Measurements from ENCODE around the gene SDR42E2. TPM values are rescaled to one million over a fixed set of nuclear protein-coding genes. Genes with fewer than 3 reads are reported as not detected.

SDR42E2 gene
- total RNA-seq, 4 donors from 2014 or later: not detected

DNA sequence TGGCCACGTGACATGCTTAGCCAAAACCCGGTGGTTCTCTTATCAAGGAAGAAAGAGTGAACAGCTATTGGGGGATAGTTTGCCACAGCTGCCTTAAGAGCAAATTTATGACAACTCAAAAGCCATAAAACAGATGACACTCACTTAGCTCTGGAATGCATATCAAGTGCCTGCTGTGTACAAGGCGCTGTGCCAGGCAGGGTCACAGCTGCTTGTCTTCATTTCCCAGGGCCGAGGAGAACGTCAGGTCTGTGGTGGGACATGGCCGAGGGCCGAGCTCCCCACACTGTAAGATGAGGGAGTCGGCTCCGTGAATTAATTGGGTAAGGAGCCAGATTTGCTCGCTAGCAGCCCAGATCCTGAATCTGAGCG lies 57.7 kb downstream of the SDR42E2 start:
- H3K4me3 ChIP-seq: no peak overlapping the region
- peak overlapping the region; percentile 28 to 49 (median 32) for H3K27ac ChIP-seq (replicated peaks in 1 of 4)
- intact Hi-C loops (cut with DNase I): no loop called here
- no peaks in the 10 kb centered on the region for H3K27me3 ChIP-seq
- H3K36me3 ChIP-seq: peaks cover 0 to 14% (median 3%) of the 10 kb centered on the region in 4 donors
- peaks cover 23 to 32% (median 26%) of the 10 kb centered on the region in 4 donors for H3K4me1 ChIP-seq
- WGBS: 69% methylated on average over 10 of the region's 11 CpGs
- TF ChIP-seq POLR2A (IDR thresholded peaks at IDR 0.05; ENCODE audit: low read depth): no peak
- no peak for TF ChIP-seq POLR2AphosphoS5 (IDR thresholded peaks at IDR 0.05)
- TF ChIP-seq CTCF (IDR thresholded peaks at IDR 0.05): no peak
- TF ChIP-seq EP300 (IDR thresholded peaks at IDR 0.05): no peak
- no peaks in the 10 kb centered on the region for H3K9me3 ChIP-seq
- no peak for DNase-seq (ENCODE audit: extremely low spot score)

GRCh38 chr16:22220714-22221113 lies 58.4 kb downstream of the SDR42E2 start:
- Histone ChIP-seq H3K9me3 (no peaks in the 10 kb centered on the region), H3K36me3 (peaks cover 0 to 11% (median 4%) of the 10 kb centered on the region in 4 donors), H3K4me1 (peaks cover 27 to 37% (median 30%) of the 10 kb centered on the region in 4 donors), H3K4me3 (no peak overlapping the region), H3K27ac (replicated peaks in 1 of 4) (peak overlapping the region; percentile 28 to 49 (median 32)), H3K27me3 (no peaks in the 10 kb centered on the region)
- whole genome bisulfite sequencing: 56% methylated on average over 5 of the region's 9 CpGs
- TF ChIP-seq EP300 (IDR thresholded peaks at IDR 0.05) (no peak), POLR2AphosphoS5 (IDR thresholded peaks at IDR 0.05) (no peak), POLR2A (IDR thresholded peaks at IDR 0.05; ENCODE audit: low read depth) (no peak), CTCF (IDR thresholded peaks at IDR 0.05) (no peak)
- intact Hi-C loops (cut with DNase I): no loop called here
- DNase-seq (ENCODE audit: extremely low spot score): no peak

GRCh38 chr16:22222006-22222405 lies 59.7 kb downstream of the SDR42E2 start:
- intact Hi-C loops (cut with DNase I): no loop called here
- peaks cover 21 to 37% (median 31%) of the 10 kb centered on the region in 4 donors for H3K4me1 ChIP-seq

DNA sequence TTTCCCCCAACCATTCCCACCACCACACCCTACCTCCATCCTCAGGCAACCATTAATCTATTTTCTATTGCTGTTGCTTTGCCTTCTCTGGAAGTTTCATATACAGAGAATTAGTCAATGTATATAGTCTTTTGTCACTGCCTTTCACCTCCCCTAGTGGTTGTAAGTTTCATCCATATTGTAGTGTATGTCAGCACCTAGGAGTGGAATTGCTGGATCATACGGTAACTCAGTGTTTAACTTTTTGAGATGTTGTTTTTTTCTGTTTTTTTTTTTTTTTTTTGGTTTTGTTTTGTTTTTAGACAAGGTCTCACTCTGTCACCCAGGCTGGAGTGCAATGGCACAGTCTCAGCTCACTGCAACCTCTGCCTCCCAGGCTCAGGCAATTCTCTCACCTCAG lies 60.7 kb downstream of the SDR42E2 start:
- WGBS: 94% methylated on average over 1 of the region's 1 CpG
- intact Hi-C loops (cut with DNase I): no loop called here
- no peak for TF ChIP-seq POLR2AphosphoS5 (IDR thresholded peaks at IDR 0.05)
- no peak for TF ChIP-seq EP300 (IDR thresholded peaks at IDR 0.05)
- TF ChIP-seq POLR2A (IDR thresholded peaks at IDR 0.05; ENCODE audit: low read depth): no peak
- TF ChIP-seq CTCF (IDR thresholded peaks at IDR 0.05): no peak
- H3K9me3 ChIP-seq: no peaks in the 10 kb centered on the region
- DNase-seq (ENCODE audit: extremely low spot score): no peak
- peaks cover 20 to 33% (median 29%) of the 10 kb centered on the region in 4 donors for H3K4me1 ChIP-seq
- no peak overlapping the region for H3K27ac ChIP-seq (replicated peaks in 1 of 4)
- peaks cover 5 to 25% (median 16%) of the 10 kb centered on the region in 4 donors for H3K36me3 ChIP-seq
- H3K27me3 ChIP-seq: no peaks in the 10 kb centered on the region
- H3K4me3 ChIP-seq: no peak overlapping the region

More at GRCh38 chr16:22222006-22222405, 59.7 kb downstream of the SDR42E2 start:
- no peaks in the 10 kb centered on the region for H3K27me3 ChIP-seq
- no peak for TF ChIP-seq CTCF (IDR thresholded peaks at IDR 0.05)
- no peak for TF ChIP-seq EP300 (IDR thresholded peaks at IDR 0.05)
- no peak for TF ChIP-seq POLR2A (IDR thresholded peaks at IDR 0.05; ENCODE audit: low read depth)
- TF ChIP-seq POLR2AphosphoS5 (IDR thresholded peaks at IDR 0.05): no peak
- H3K9me3 ChIP-seq: no peaks in the 10 kb centered on the region
- H3K4me3 ChIP-seq: no peak overlapping the region
- H3K36me3 ChIP-seq: peaks cover 0 to 16% (median 11%) of the 10 kb centered on the region in 4 donors
- H3K27ac ChIP-seq (replicated peaks in 1 of 4): no peak overlapping the region
- DNase-seq (ENCODE audit: extremely low spot score): no peak
- WGBS: 97% methylated on average over 2 of the region's 2 CpGs

- 56% methylated on average over 7 of the region's 7 CpGs for WGBS
- Histone ChIP-seq H3K27me3 (no peaks in the 10 kb centered on the region), H3K4me3 (no peak overlapping the region), H3K4me1 (peaks cover 7 to 18% (median 16%) of the 10 kb centered on the region in 4 donors), H3K9me3 (no peaks in the 10 kb centered on the region), H3K36me3 (peaks cover 16 to 44% (median 32%) of the 10 kb centered on the region in 4 donors), H3K27ac (replicated peaks in 1 of 4) (peak overlapping the region in 3 of 4 donors; percentile 30 to 40 (median 34))
- no peak for DNase-seq (ENCODE audit: extremely low spot score)
- intact Hi-C loops (cut with DNase I): no loop called here
- TF ChIP-seq EP300 (IDR thresholded peaks at IDR 0.05) (no peak), POLR2A (IDR thresholded peaks at IDR 0.05; ENCODE audit: low read depth) (no peak), CTCF (IDR thresholded peaks at IDR 0.05) (no peak), POLR2AphosphoS5 (IDR thresholded peaks at IDR 0.05) (no peak)
Observed at GRCh38 chr16:22225060-22225459, 62.8 kb downstream of the SDR42E2 start.

Measured in esophagus muscularis mucosa (tissue), 4 donors.